RPMI8226 (cell line): ENCODE data around the gene VLDLR.

ENCODE experiments used
- DNase-seq: peaks from one replicate; pipeline ENCODE4 v3.0.0-alpha.2; 2015

Gene VLDLR

GRCh38 chr9:2622461-2623287, 1.1 kb downstream of the VLDLR start:
- DNase-seq = peak; percentile 8

- DNase-seq = no peak
Observed at GRCh38 chr9:2623288-2624050, 1.9 kb downstream of the VLDLR start.

GRCh38 chr9:2624051-2624682, 2.6 kb downstream of the VLDLR start:
- no peak for DNase-seq

- DNase-seq = no peak
Observed at GRCh38 chr9:2625427-2625826, 3.8 kb downstream of the VLDLR start.

GRCh38 chr9:2628919-2629318, 7.3 kb downstream of the VLDLR start:
- DNase-seq = no peak

- no peak for DNase-seq
Observed at GRCh38 chr9:2630158-2630557, 8.6 kb downstream of the VLDLR start.

GRCh38 chr9:2631263-2631662, 9.7 kb downstream of the VLDLR start:
- no peak for DNase-seq

- DNase-seq = no peak
Observed at GRCh38 chr9:2634153-2634552, 12.6 kb downstream of the VLDLR start.

GRCh38 chr9:2634818-2635217, 13.2 kb downstream of the VLDLR start:
- no peak for DNase-seq

GRCh38 chr9:2635922-2636321, 14.3 kb downstream of the VLDLR start:
- no peak for DNase-seq

GRCh38 chr9:2637390-2637789, 15.8 kb downstream of the VLDLR start:
- DNase-seq = no peak

- DNase-seq = no peak
Observed at GRCh38 chr9:2638871-2639673, 17.5 kb downstream of the VLDLR start.

GRCh38 chr9:2639786-2640185, 18.2 kb downstream of the VLDLR start:
- no peak for DNase-seq

- DNase-seq = no peak
Observed at GRCh38 chr9:2640570-2640969, 19.0 kb downstream of the VLDLR start.

- DNase-seq = no peak
Observed at GRCh38 chr9:2641033-2641432, 19.4 kb downstream of the VLDLR start.

GRCh38 chr9:2642068-2642467, 20.5 kb downstream of the VLDLR start:
- DNase-seq = no peak

GRCh38 chr9:2645569-2645968, 24.0 kb downstream of the VLDLR start:
- peak; percentile 63 for DNase-seq

GRCh38 chr9:2655411-2655901, 33.9 kb downstream of the VLDLR start:
- no peak for DNase-seq

GRCh38 chr9:2657427-2657826, 35.8 kb downstream of the VLDLR start:
- DNase-seq = no peak

- no peak for DNase-seq
Observed at GRCh38 chr9:2662496-2662895, 40.9 kb downstream of the VLDLR start.

GRCh38 chr9:2663461-2664173, 42.0 kb downstream of the VLDLR start:
- no peak for DNase-seq
